Effector CD8-positive, alpha-beta T cell (primary cell): ENCODE measurements around the gene RNF135.
"Not testable (repeated sequence)": the region's sequence is repeated elsewhere in the genome, so short reads cannot be mapped to it uniquely, and the experiment has no call there.

Experiments
- DNase-seq: peaks from one replicate; lab custom pipeline; 2025; lab: John Stamatoyannopoulos, UW

The RNF135 gene

DNA sequence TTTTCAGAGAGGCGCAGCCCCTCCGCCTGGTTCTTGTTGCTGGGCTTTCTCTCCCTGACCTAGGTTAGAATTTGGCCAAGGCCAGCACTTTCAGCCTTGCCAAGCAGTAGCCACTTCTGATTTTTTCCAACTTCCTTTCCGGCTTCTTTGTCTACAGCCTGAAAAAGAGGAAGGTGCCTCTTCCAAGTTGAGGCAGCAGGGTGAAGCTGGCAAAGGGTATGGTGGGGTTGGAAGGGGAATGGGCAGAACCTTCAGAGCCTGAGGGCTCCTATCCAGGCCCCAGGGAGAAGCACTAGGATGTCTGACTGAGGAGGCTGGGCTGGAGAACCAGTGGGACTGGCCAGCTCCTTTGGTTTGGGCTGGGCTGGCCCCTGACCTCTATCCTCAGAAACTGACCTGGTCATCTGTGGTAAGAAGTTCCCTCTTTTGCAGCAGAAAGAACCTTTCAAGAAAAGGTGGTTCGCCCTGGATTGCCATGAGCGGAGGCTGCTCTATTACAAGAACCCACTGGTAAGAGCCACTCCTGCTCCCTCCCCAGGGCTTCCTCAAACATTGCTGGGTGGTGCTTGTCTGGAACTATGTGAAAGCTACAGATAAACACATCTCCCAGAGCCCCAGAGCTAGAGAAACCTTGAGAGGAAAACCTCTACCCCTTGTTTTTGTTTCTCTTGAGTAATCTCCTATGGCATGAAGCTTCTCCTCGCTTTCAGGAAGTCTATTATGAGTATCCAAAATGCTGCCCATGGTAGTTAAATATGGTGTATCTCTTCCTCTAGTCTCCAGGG lies 16.6 kb upstream of the RNF135 start:
- DNase-seq: no peak

DNA sequence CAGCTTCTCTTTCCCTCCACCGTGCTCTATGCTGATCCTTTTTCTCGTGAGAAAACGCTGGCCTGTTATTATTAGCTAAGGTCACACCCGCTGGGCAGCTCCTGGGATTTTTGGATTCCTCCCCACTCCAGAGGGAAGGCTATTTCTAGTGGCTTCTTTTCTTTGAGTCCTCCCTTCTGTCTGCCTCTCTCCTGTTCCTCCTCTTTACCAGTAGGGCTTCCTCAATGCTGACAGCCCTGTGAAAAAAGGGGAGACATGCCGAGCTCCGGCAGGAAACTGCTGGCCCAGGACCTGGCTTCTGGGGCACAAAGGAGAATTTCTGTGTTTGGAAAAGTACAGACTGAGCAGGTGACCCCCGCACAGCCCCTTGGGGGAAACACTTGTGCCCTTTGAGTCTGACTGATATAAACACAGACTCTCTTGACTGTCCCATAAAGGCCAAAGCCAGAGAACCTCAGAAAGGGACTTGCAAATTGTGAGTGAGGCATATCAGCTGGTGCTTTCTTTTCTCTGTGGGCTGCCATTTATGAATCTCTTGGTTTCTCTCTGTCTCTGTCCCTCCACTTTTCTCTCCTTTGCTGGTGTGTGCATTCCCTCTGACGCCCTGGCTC lies 14.0 kb upstream of the RNF135 start:
- no peak for DNase-seq

DNA sequence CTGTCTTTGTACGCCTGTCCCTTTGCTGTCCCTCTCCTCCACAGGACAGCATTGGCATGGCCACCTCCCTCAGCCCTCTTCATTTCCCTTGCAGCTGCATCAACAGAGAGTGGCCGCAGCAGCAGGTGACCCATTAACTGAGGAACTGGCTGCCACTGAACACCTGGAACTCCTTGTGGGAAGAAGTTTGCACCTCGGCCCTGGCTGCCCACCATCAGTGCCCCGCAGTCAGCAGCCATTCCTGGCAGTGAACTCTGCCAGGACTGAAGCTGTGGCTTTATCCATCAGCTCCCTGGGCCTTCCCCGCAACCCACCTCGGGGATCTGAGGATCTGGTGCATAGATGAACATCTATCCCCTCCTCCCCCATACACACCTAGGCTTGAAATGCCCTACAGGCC lies 13.1 kb upstream of the RNF135 start:
- no peak for DNase-seq

- no peak for DNase-seq
Observed at GRCh38 chr17:30958187-30958586, 12.7 kb upstream of the RNF135 start.

- DNase-seq: no peak
Observed at GRCh38 chr17:30961209-30962188, 9.3 kb upstream of the RNF135 start.

DNA sequence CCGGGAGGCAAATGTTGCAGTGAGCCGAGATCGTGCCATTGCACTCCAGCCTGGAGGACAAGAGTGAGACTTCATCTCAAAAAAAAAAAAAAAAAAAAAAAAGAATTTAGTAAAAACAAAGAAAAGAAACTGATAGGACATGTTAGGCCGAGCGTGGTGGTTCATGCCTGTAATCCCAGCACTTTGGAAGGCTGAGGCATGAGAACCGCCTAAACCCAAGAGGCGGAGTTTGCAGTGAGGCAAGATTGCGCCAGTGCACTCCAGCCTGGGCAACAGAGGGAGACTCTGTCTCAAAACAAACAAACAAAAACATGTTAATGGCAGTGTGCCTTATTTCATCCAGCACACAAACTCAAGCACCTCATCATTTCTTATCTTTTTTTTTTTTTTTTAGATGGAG lies 6.5 kb upstream of the RNF135 start:
- DNase-seq: not testable (repeated sequence)

GRCh38 chr17:30964876-30965275 lies 6.0 kb upstream of the RNF135 start:
- no peak for DNase-seq

DNA sequence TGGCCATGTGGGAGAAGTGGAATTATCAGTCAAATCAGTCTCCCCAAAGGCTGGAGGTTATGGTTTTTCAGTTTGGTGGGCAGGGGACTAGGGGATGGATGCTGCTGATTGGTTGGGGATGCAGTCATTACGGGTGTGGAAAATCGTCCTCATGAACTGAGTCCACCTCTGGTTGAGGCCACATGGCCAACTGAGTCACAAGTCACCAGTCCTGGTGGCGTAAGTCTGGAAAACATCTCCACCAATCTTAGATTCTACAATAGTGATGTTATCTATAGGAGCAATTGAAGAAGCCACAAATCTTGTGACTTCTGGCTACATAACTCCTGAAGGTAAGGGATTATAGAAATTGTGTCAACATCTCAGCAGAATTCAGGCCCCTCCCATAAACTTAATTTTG lies 5.2 kb upstream of the RNF135 start:
- no peak for DNase-seq

- DNase-seq: not testable (repeated sequence)
Observed at GRCh38 chr17:30967911-30968310, 2.9 kb upstream of the RNF135 start.

- DNase-seq: no peak
Observed at GRCh38 chr17:30969989-30970830, 629 bp upstream of the RNF135 start.

- no peak for DNase-seq
Observed at GRCh38 chr17:30975042-30975820, 4.4 kb downstream of the RNF135 start.

DNA sequence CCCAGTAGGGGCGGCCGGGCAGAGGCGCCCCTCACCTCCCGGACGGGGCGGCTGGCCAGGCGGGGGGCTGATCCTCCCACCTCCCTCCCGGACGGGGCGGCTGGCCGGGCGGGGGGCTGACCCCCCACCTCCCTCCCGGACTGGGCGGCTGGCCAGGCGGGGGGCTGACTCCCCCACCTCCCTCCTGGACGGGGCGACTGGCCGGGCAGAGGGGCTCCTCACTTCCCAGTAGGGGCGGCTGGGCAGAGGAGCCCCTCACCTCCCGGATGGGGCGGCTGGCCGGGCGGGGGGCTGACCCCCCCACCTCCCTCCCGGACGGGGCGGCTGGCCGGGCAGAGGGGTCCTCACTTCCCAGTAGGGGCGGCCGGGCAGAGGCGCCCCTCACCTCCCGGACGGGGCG lies 9.1 kb downstream of the RNF135 start:
- not testable (repeated sequence) for DNase-seq

GRCh38 chr17:30981531-30982519 lies 11.0 kb downstream of the RNF135 start:
- DNase-seq: no peak

DNA sequence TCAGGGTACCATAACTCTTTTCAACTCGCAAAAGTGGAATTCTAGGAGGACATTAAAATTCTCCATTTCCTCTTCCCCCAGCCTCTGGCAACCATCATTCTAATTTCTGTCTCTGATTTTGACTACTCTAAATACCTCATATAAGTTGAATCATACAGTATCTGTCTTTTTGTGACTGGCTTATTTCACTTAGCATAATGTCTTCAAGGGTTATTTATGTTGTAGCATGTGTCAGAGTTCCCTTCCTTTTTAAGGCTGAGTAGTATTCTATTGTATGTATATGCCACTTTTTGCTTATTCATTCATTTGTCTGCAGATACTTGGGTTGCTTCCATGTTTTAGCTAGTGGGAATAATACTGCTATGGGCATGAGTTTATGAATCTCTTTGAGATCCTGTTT lies 12.0 kb downstream of the RNF135 start:
- no peak for DNase-seq

GRCh38 chr17:30990458-30990857 lies 19.6 kb downstream of the RNF135 start:
- DNase-seq: no peak

- DNase-seq: no peak
Observed at GRCh38 chr17:30992551-30992950, 21.7 kb downstream of the RNF135 start.

GRCh38 chr17:30995347-30995746 lies 24.5 kb downstream of the RNF135 start:
- no peak for DNase-seq

GRCh38 chr17:30996486-30996885 lies 25.6 kb downstream of the RNF135 start:
- DNase-seq: no peak

GRCh38 chr17:30997270-30997669 lies 26.4 kb downstream of the RNF135 start:
- DNase-seq: no peak
